ENCODE results near the gene IKZF1. TPM values are rescaled to one million over a fixed set of nuclear protein-coding genes. Genes with fewer than 3 reads are reported as not detected.

Gene IKZF1
- total RNA-seq, 1 donor from 2014 or later: 0.11 TPM

GRCh38 chr7:50284296-50284695, 20.2 kb upstream of the IKZF1 start:
- no peak for TF ChIP-seq CTCF (IDR thresholded peaks at IDR 0.05)
- no peak for TF ChIP-seq EZH2 (IDR thresholded peaks at IDR 0.05)
- TF ChIP-seq EZH2phosphoT487 (IDR thresholded peaks at IDR 0.05): no peak
- H2AFZ ChIP-seq (replicated peaks): no peak overlapping the region
- H3K27me3 Mint-ChIP-seq (ENCODE audit: insufficient read depth, low read depth): no peaks in the 10 kb centered on the region
- no peaks in the 10 kb centered on the region for H4K20me1 ChIP-seq (ENCODE audit: low read depth)
- H3K9ac ChIP-seq: no peak overlapping the region
- H3K4me2 ChIP-seq: no peak overlapping the region
- H3K4me3 ChIP-seq: no peak overlapping the region
- H3K27ac ChIP-seq: no peak overlapping the region
- H3K4me3 Mint-ChIP-seq: no peak overlapping the region
- no peaks in the 10 kb centered on the region for H3F3A ChIP-seq (ENCODE audit: low read depth)
- no peaks in the 10 kb centered on the region for H3K36me3 Mint-ChIP-seq
- DNase-seq (ENCODE audit: low spot score): no peak
- no peaks in the 10 kb centered on the region for H3K36me3 ChIP-seq
- H3K27ac Mint-ChIP-seq: no peak overlapping the region
- H3K4me1 ChIP-seq: no peaks in the 10 kb centered on the region
- no peaks in the 10 kb centered on the region for H3K27me3 ChIP-seq
- H3K4me1 Mint-ChIP-seq: no peaks in the 10 kb centered on the region
- H3K9me3 ChIP-seq (ENCODE audit: low read depth): no peaks in the 10 kb centered on the region
- no peaks in the 10 kb centered on the region for H3K79me2 ChIP-seq (ENCODE audit: low read depth)
- peaks cover 2% of the 10 kb centered on the region for H3K9me3 Mint-ChIP-seq

GRCh38 chr7:50285269-50285668, 19.2 kb upstream of the IKZF1 start:
- Histone ChIP-seq H3K4me1 (no peaks in the 10 kb centered on the region), H3F3A (ENCODE audit: low read depth) (no peaks in the 10 kb centered on the region), H3K79me2 (ENCODE audit: low read depth) (no peaks in the 10 kb centered on the region), H3K36me3 (no peaks in the 10 kb centered on the region), H3K9me3 (ENCODE audit: low read depth) (no peaks in the 10 kb centered on the region), H4K20me1 (ENCODE audit: low read depth) (no peaks in the 10 kb centered on the region), H3K4me2 (no peak overlapping the region), H3K27ac (no peak overlapping the region), H3K4me3 (no peak overlapping the region), H3K9ac (no peak overlapping the region), H3K27me3 (no peaks in the 10 kb centered on the region), H2AFZ (replicated peaks) (no peak overlapping the region)
- no peak for TF ChIP-seq EZH2phosphoT487 (IDR thresholded peaks at IDR 0.05)
- no peak for TF ChIP-seq EZH2 (IDR thresholded peaks at IDR 0.05)
- TF ChIP-seq CTCF (IDR thresholded peaks at IDR 0.05): no peak
- H3K9me3 Mint-ChIP-seq: no peaks in the 10 kb centered on the region
- H3K36me3 Mint-ChIP-seq: no peaks in the 10 kb centered on the region
- H3K4me1 Mint-ChIP-seq: no peaks in the 10 kb centered on the region
- DNase-seq (ENCODE audit: low spot score): no peak
- H3K4me3 Mint-ChIP-seq: no peak overlapping the region
- no peaks in the 10 kb centered on the region for H3K27me3 Mint-ChIP-seq (ENCODE audit: insufficient read depth, low read depth)
- H3K27ac Mint-ChIP-seq: no peak overlapping the region

GRCh38 chr7:50287129-50287528, 17.4 kb upstream of the IKZF1 start:
- Histone ChIP-seq H3K4me1 (no peaks in the 10 kb centered on the region), H3K27ac (no peak overlapping the region), H3K9ac (no peak overlapping the region), H3K27me3 (no peaks in the 10 kb centered on the region), H3K4me3 (no peak overlapping the region), H3K36me3 (no peaks in the 10 kb centered on the region), H3K9me3 (ENCODE audit: low read depth) (no peaks in the 10 kb centered on the region), H2AFZ (replicated peaks) (no peak overlapping the region), H3K79me2 (ENCODE audit: low read depth) (no peaks in the 10 kb centered on the region), H3K4me2 (no peak overlapping the region), H4K20me1 (ENCODE audit: low read depth) (no peaks in the 10 kb centered on the region), H3F3A (ENCODE audit: low read depth) (no peaks in the 10 kb centered on the region)
- Mint-ChIP-seq H3K4me1 (no peaks in the 10 kb centered on the region), H3K27ac (no peak overlapping the region), H3K4me3 (no peak overlapping the region), H3K27me3 (ENCODE audit: insufficient read depth, low read depth) (no peaks in the 10 kb centered on the region), H3K9me3 (no peaks in the 10 kb centered on the region), H3K36me3 (no peaks in the 10 kb centered on the region)
- TF ChIP-seq CTCF (IDR thresholded peaks at IDR 0.05) (no peak), EZH2phosphoT487 (IDR thresholded peaks at IDR 0.05) (no peak), EZH2 (IDR thresholded peaks at IDR 0.05) (no peak)
- DNase-seq (ENCODE audit: low spot score): no peak

Measured in neural progenitor cell (in vitro differentiated cells).